Osteoblast (primary cell): ENCODE results near the gene MAB21L4. TPM values are rescaled to one million over a fixed set of nuclear protein-coding genes. Genes with fewer than 3 reads are reported as not detected.

Experiments used
- DNase-seq: peaks from one replicate; pipeline ENCODE4 v3.0.0; 2011; ENCODE audit warnings: low spot score, mixed read lengths; ENCODE audit not compliant: insufficient read length; ENCODE audit errors: missing footprints
- H2AFZ ChIP-seq: 2 replicates; pipeline ENCODE4 v1.6.0; 2011; ENCODE audit warnings: mild to moderate bottlenecking, low read length
- H3K27ac ChIP-seq: 2 replicates; pipeline ENCODE4 v1.5.1; 2011; ENCODE audit warnings: mild to moderate bottlenecking, low read depth, low read length, moderate library complexity
- H3K27me3 ChIP-seq: 2 replicates; pipeline ENCODE4 v1.6.0; 2012; ENCODE audit warnings: mild to moderate bottlenecking, control low read depth, inconsistent platforms, low read length, moderate library complexity; ENCODE audit not compliant: insufficient read depth
- H3K36me3 ChIP-seq: 2 replicates; pipeline ENCODE4 v1.5.1; 2011; ENCODE audit warnings: mild to moderate bottlenecking, low read length, control low read depth, moderate library complexity; ENCODE audit not compliant: insufficient read depth
- H3K4me1 ChIP-seq: 2 replicates; pipeline ENCODE4 v1.5.1; 2011; ENCODE audit warnings: mild to moderate bottlenecking, low read length, control low read depth, moderate library complexity; ENCODE audit not compliant: insufficient read depth
- H3K4me2 ChIP-seq: 2 replicates; pipeline ENCODE4 v1.6.0; 2011; ENCODE audit warnings: mild to moderate bottlenecking, low read length; ENCODE audit not compliant: insufficient read depth
- H3K4me3 ChIP-seq: fragments of 200-600 bp; sonication (generic); 3 replicates; pipeline ENCODE4 v1.5.1; 2012; ENCODE audit warnings: mild to moderate bottlenecking, low read length, inconsistent platforms; ENCODE audit not compliant: insufficient read depth
- H3K79me2 ChIP-seq: 2 replicates; pipeline ENCODE4 v1.6.0; 2012; ENCODE audit warnings: mild to moderate bottlenecking, low read length, control low read depth, inconsistent platforms; ENCODE audit not compliant: insufficient read depth
- H3K9me3 ChIP-seq: 2 replicates; pipeline ENCODE4 v1.5.1; 2011; ENCODE audit warnings: low read depth, low read length, control low read depth
- H4K20me1 ChIP-seq: 2 replicates; pipeline ENCODE4 v1.6.0; 2012; ENCODE audit warnings: mild to moderate bottlenecking, low read length, control low read depth; ENCODE audit not compliant: insufficient read depth
- CTCF ChIP-seq: IDR thresholded peaks from 2 replicates; pipeline ENCODE4 v1.5.1; 2011; ENCODE audit warnings: mild to moderate bottlenecking, low read depth, low read length, moderate library complexity; ENCODE audit errors: extremely low read depth
- total RNA-seq: library from RNA; depleted of rRNA; stranded (reverse); fragments of >200 nt; gene quantifications from 2 replicates; pipeline ENCODE4 v1.2.3, GENCODE V29; 2012

MAB21L4 gene
- total RNA-seq, 1 donor, result not detected

DNA sequence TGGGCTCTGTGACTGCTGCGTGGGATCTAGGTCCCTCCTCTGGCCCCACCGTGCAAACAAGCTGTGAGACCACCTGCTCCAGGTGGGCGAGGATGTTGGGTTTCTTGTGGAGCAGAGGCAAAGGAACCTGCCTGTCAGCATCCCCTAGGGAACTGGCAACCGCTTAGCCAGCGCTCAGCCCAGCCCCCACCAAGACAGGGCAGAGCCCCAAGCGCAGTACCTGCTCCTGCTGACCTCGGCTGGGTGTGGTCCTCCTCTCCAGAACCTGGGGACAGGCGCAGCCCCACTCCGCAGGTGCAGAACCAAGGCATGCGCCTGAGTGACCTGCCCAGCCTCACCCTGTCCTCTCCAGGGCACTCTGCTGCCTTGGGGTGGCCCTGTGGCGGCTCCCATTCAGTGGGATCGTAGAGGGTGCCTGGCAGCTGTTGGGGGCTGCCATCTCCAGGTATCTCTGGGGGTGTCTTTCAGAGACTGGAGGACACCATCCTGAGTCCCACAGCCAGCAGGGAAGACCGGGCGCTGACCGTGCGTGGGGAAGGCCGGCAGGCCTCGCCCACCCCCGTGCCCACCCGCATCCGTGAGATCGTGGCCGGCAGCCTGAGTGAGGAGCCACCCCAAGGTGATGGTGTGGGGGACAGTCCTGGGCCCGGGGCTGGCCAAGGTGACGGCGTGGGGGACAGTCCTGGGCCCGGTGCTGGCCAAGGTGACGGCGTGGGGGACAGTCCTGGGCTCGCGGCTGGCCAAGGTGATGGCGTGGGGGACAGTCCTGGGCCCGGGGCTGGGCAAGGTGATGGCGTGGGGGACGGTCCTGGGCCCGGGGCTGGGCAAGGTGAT lies 22.5 kb upstream of the MAB21L4 start:
- Histone ChIP-seq H3K4me1 (peaks cover 41% of the 10 kb centered on the region), H4K20me1 (no peaks in the 10 kb centered on the region), H3K4me2 (no peak overlapping the region), H3K79me2 (no peaks in the 10 kb centered on the region), H3K36me3 (no peaks in the 10 kb centered on the region), H3K4me3 (no peak overlapping the region), H3K27ac (no peak overlapping the region), H3K9me3 (no peaks in the 10 kb centered on the region), H2AFZ (no peak overlapping the region), H3K27me3 (no peaks in the 10 kb centered on the region)
- peak; percentile 88 for DNase-seq
- TF ChIP-seq CTCF, result no peak

GRCh38 chr2:240917684-240918257 lies 21.8 kb upstream of the MAB21L4 start:
- Histone ChIP-seq H3K9me3 (no peaks in the 10 kb centered on the region), H3K36me3 (no peaks in the 10 kb centered on the region), H2AFZ (no peak overlapping the region), H3K4me2 (no peak overlapping the region), H3K4me3 (no peak overlapping the region), H3K79me2 (no peaks in the 10 kb centered on the region), H3K27me3 (no peaks in the 10 kb centered on the region), H3K27ac (no peak overlapping the region), H4K20me1 (no peaks in the 10 kb centered on the region), H3K4me1 (peaks cover 44% of the 10 kb centered on the region)
- TF ChIP-seq CTCF, result no peak
- peak; percentile 90 for DNase-seq

DNA sequence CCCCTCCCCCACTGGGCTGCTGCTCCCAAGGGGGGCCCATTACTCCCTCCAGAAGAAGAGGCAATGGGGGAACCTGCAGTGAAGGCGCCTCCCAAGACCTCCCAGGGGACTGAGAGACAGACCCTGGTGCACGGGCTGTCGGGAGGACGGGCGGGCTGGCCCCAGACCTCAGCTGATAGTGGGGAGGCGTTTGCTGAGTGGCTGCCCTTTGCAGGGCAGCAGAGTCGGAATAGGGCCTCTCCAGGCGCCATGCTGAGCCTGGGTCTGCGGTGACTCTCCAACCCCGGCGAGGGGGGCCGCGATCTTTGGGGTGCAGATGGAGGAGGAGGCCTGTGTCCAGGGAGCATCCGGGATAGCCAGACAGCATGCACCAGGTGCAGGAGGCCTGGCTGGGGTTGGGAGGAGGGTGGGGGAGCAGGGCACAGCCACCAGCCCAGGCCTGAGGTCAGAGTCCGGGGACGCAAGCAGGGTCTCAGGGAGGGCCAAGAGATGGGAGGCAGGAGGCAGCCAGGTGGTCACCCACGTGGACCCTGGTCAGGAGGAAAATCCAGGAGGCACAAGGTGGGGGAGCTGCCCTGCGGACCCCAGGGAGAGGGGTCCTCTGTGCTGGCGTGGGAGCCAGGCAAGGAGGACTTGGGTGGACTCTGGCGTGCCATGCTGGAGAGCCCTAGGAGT lies 21.2 kb upstream of the MAB21L4 start:
- Histone ChIP-seq H3K36me3 (no peaks in the 10 kb centered on the region), H3K27me3 (no peaks in the 10 kb centered on the region), H3K9me3 (no peaks in the 10 kb centered on the region), H2AFZ (no peak overlapping the region), H3K4me1 (peaks cover 47% of the 10 kb centered on the region), H3K27ac (no peak overlapping the region), H3K4me2 (peak overlapping the region; percentile 23), H3K79me2 (no peaks in the 10 kb centered on the region), H4K20me1 (no peaks in the 10 kb centered on the region), H3K4me3 (peak overlapping the region; percentile 19)
- TF ChIP-seq CTCF, result no peak
- peak; percentile 88 for DNase-seq

- Histone ChIP-seq H3K4me2 (peak overlapping the region; percentile 23), H3K79me2 (no peaks in the 10 kb centered on the region), H4K20me1 (no peaks in the 10 kb centered on the region), H3K4me1 (peaks cover 46% of the 10 kb centered on the region), H3K36me3 (no peaks in the 10 kb centered on the region), H3K9me3 (no peaks in the 10 kb centered on the region), H3K27ac (no peak overlapping the region), H3K27me3 (no peaks in the 10 kb centered on the region), H2AFZ (no peak overlapping the region), H3K4me3 (peak overlapping the region; percentile 19)
- peak; percentile 100 for DNase-seq
- no peak for TF ChIP-seq CTCF
These were observed 20.6 kb upstream of the MAB21L4 start for GRCh38 chr2:240916571-240917008.
